ENCODE measurements around the gene TRABD2B. TPM values are rescaled to one million over a fixed set of nuclear protein-coding genes. Genes with fewer than 3 reads are reported as not detected.

Gene TRABD2B
- total and polyA plus RNA-seq, 2 donors (not counting 3 experiments of a cell fraction or from before 2014, with no cell fraction given) = not detected

DNA sequence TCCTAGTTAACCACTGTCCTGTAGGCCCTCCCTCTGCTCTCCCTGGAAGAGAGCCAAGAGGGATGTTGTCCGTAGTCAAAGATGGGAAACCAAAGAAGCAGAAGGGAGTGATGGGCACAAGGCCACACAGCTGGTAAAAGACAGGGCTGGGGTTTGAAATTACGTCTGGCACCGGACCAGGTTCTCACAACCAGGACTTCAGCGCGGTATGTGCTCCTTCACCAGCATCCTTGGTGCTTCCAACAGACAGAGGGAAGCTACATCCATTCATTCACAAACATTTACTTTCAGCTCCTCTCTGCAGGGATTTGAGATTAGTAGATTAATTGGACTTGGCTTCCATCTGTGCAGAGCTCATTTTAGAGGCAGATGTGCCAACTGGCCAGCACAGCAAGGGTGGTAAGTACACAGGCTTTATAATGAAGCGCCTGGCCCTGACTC, 191.2 kb downstream of the TRABD2B start:
- no TSS peak for BruUV-seq (replicated peaks)
- Histone ChIP-seq H3K27me3 (ENCODE audit: control insufficient read depth in 2 of 2, insufficient read depth in 2 of 2, low read length in 2 of 2) (no peaks in the 10 kb centered on the region), H3K36me3 (ENCODE audit: control insufficient read depth in 2 of 2, extremely low read depth in 1 of 2, insufficient read depth in 2 of 2, low read length in 2 of 2) (no peaks in the 10 kb centered on the region), H3K9me1 (replicated peaks; ENCODE audit: control insufficient read depth, extremely low read depth, insufficient read depth, low read length) (no peaks in the 10 kb centered on the region), H3K79me2 (ENCODE audit: control insufficient read depth, insufficient read depth, low read length) (no peaks in the 10 kb centered on the region), H3K4me1 (ENCODE audit: control insufficient read depth, extremely low read depth, insufficient read depth, low read length) (no peaks in the 10 kb centered on the region), H3K9ac (replicated peaks; ENCODE audit: extremely low read depth, insufficient read depth, low read length) (no peak overlapping the region), H3K9me3 (replicated peaks; ENCODE audit: control insufficient read depth, insufficient read depth, low read length) (no peaks in the 10 kb centered on the region), H3K4me3 (replicated peaks in 1 of 3; ENCODE audit: insufficient read depth in 1 of 3, low read depth in 1 of 3, low read length in 3 of 3) (no peak overlapping the region), H2AFZ (ENCODE audit: low read depth, low read length) (no peak overlapping the region), H3K4me2 (ENCODE audit: insufficient read depth, low read length) (no peak overlapping the region), H4K20me1 (replicated peaks; ENCODE audit: control insufficient read depth, extremely low read depth, insufficient read depth, low read length) (no peaks in the 10 kb centered on the region), H3K27ac (ENCODE audit: insufficient read depth, low read depth, low read length) (no peak overlapping the region)
- intact Hi-C loops (cut with micrococcal nuclease) = no loop called here
- dilution Hi-C loops (cut with MboI; ENCODE audit: extremely low pct_ligation_motif_present, low sequenced_read_pairs) = no loop called here
- FAIRE-seq (no peak), DNase-seq (ENCODE audit: low read depth, low spot score) (no peak)
- TF ChIP-seq POLR2AphosphoS5 (IDR thresholded peaks at IDR 0.05; ENCODE audit: insufficient read depth, low read depth, low read length) (no peak), JUN (IDR thresholded peaks at IDR 0.05; ENCODE audit: borderline replicate concordance, insufficient read depth, insufficient read length, low read depth) (no peak), EZH2 (IDR thresholded peaks at IDR 0.05; ENCODE audit: borderline replicate concordance, low read depth, low read length, severe bottlenecking) (no peak), FOS (IDR thresholded peaks at IDR 0.05; ENCODE audit: borderline replicate concordance, insufficient read depth, low read length) (no peak)
- TF ChIP-seq, protein P1, sequence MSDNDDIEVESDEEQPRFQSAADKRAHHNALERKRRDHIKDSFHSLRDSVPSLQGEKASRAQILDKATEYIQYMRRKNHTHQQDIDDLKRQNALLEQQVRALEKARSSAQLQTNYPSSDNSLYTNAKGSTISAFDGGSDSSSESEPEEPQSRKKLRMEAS (IDR thresholded peaks at IDR 0.05; ENCODE audit: insufficient read depth, insufficient read length) = no peak
- POLR2A ChIA-PET = no interaction called here
- CTCF ChIA-PET = no interaction called here

DNA sequence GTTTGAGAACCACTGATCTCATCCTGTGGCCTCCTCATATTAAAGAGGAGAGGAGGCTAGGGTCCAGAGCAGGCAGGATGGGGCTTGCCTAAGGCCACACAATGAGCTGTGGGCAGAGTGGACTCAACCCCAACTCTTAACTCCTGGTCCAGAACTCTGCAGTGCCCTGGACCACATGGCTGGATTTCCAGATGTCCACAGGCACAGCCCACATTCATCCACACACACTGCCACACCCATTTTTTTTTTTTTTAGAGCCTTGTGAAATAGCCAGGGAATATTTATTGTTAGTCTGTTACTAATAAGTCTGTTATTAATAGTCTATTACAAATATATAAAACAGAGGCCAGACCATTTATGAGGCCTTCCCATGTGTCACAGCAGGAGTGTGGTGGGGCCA, 192.2 kb downstream of the TRABD2B start:
- Histone ChIP-seq H3K4me3 (replicated peaks in 1 of 3; ENCODE audit: insufficient read depth in 1 of 3, low read depth in 1 of 3, low read length in 3 of 3) (no peak overlapping the region), H3K4me2 (ENCODE audit: insufficient read depth, low read length) (no peak overlapping the region), H3K9me1 (replicated peaks; ENCODE audit: control insufficient read depth, extremely low read depth, insufficient read depth, low read length) (no peaks in the 10 kb centered on the region), H3K9me3 (replicated peaks; ENCODE audit: control insufficient read depth, insufficient read depth, low read length) (no peaks in the 10 kb centered on the region), H3K36me3 (ENCODE audit: control insufficient read depth in 2 of 2, extremely low read depth in 1 of 2, insufficient read depth in 2 of 2, low read length in 2 of 2) (no peaks in the 10 kb centered on the region), H3K4me1 (ENCODE audit: control insufficient read depth, extremely low read depth, insufficient read depth, low read length) (no peaks in the 10 kb centered on the region), H3K27me3 (ENCODE audit: control insufficient read depth in 2 of 2, insufficient read depth in 2 of 2, low read length in 2 of 2) (no peaks in the 10 kb centered on the region), H2AFZ (ENCODE audit: low read depth, low read length) (no peak overlapping the region), H4K20me1 (replicated peaks; ENCODE audit: control insufficient read depth, extremely low read depth, insufficient read depth, low read length) (no peaks in the 10 kb centered on the region), H3K27ac (ENCODE audit: insufficient read depth, low read depth, low read length) (no peak overlapping the region), H3K79me2 (ENCODE audit: control insufficient read depth, insufficient read depth, low read length) (no peaks in the 10 kb centered on the region), H3K9ac (replicated peaks; ENCODE audit: extremely low read depth, insufficient read depth, low read length) (no peak overlapping the region)
- FAIRE-seq = no peak
- DNase-seq (ENCODE audit: low read depth, low spot score) = no peak
- intact Hi-C loops (cut with micrococcal nuclease) = no loop called here
- ChIA-PET POLR2A (no interaction called here), CTCF (no interaction called here)
- no peak for TF ChIP-seq POLR2AphosphoS5 (IDR thresholded peaks at IDR 0.05; ENCODE audit: insufficient read depth, low read depth, low read length)
- TF ChIP-seq FOS (IDR thresholded peaks at IDR 0.05; ENCODE audit: borderline replicate concordance, insufficient read depth, low read length) = no peak
- no peak for TF ChIP-seq JUN (IDR thresholded peaks at IDR 0.05; ENCODE audit: borderline replicate concordance, insufficient read depth, insufficient read length, low read depth)
- no peak for TF ChIP-seq GATA2 (IDR thresholded peaks at IDR 0.05; ENCODE audit: insufficient read depth, insufficient read length, low read depth, low read length)
- TF ChIP-seq, protein P1 (IDR thresholded peaks at IDR 0.05; ENCODE audit: insufficient read depth, insufficient read length) = no peak
- no peak for TF ChIP-seq EZH2 (IDR thresholded peaks at IDR 0.05; ENCODE audit: borderline replicate concordance, low read depth, low read length, severe bottlenecking)
- no peak for TF ChIP-seq POLR2A (IDR thresholded peaks at IDR 0.05; ENCODE audit: low read depth, low read length)
- no peak for TF ChIP-seq MYC (IDR thresholded peaks at IDR 0.05; ENCODE audit: low read depth, low read length)
- TF ChIP-seq, protein P2, sequence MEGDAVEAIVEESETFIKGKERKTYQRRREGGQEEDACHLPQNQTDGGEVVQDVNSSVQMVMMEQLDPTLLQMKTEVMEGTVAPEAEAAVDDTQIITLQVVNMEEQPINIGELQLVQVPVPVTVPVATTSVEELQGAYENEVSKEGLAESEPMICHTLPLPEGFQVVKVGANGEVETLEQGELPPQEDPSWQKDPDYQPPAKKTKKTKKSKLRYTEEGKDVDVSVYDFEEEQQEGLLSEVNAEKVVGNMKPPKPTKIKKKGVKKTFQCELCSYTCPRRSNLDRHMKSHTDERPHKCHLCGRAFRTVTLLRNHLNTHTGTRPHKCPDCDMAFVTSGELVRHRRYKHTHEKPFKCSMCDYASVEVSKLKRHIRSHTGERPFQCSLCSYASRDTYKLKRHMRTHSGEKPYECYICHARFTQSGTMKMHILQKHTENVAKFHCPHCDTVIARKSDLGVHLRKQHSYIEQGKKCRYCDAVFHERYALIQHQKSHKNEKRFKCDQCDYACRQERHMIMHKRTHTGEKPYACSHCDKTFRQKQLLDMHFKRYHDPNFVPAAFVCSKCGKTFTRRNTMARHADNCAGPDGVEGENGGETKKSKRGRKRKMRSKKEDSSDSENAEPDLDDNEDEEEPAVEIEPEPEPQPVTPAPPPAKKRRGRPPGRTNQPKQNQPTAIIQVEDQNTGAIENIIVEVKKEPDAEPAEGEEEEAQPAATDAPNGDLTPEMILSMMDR (IDR thresholded peaks at IDR 0.05; ENCODE audit: extremely low read depth in 1 of 2, insufficient read depth in 1 of 2, low read depth in 1 of 2, low read length in 2 of 2) = no peak
- no TSS peak for BruUV-seq (replicated peaks)
- dilution Hi-C loops (cut with MboI; ENCODE audit: extremely low pct_ligation_motif_present, low sequenced_read_pairs) = no loop called here
